HCT116 (cell line): ENCODE measurements around the gene SLC52A1. TPM values are rescaled to one million over a fixed set of nuclear protein-coding genes. Genes with fewer than 3 reads are reported as not detected.
"Not testable (repeated sequence)": the region's sequence is repeated elsewhere in the genome, so short reads cannot be mapped to it uniquely, and the experiment has no call there.

ENCODE experiments used
- ATAC-seq: fragments of 200-7000 bp; cut with Tn5 transposase; 2 replicates; pipeline ENCODE4 v1.9.1; 2020; ENCODE audit warnings: mild to moderate bottlenecking, moderate library complexity
- BruUV-seq: library from RNA; stranded (reverse); fragments of 400-500 nt; replicated peaks from 2 replicates; lab custom pipeline; 2021; lab: Mats Ljungman, UMichigan
- CTCF ChIA-PET: fragments of 300-600 bp; sonication (Branson Sonifier 250); formaldehyde crosslinking; loops from one replicate; lab custom pipeline; 2021; ENCODE audit warnings: antibody characterized with exemption; lab: Charles Lee
- POLR2A ChIA-PET: fragments of 300-600, 350-600 bp; sonication (Branson Sonifier 250); formaldehyde crosslinking; loops from one replicate; lab custom pipeline; 2021; ENCODE audit warnings: antibody characterized with exemption; lab: Charles Lee
- RAD21 ChIA-PET, 2 experiments: fragments of 300-600 bp; sonication (Branson Sonifier 250); formaldehyde crosslinking; loops; one replicate each; lab custom pipeline; 2023; ENCODE audit warnings: low total read pairs in 2 of 2; ENCODE audit not compliant: uncharacterized antibody in 2 of 2, unreplicated experiment in 2 of 2, low non-redundant PET in 1 of 2; lab: Charles Lee
- DNase-seq: peaks from one replicate; pipeline ENCODE4 v3.0.0-alpha.2; 2010; ENCODE audit warnings: low read depth, low spot score
- H2AFZ ChIP-seq: fragments of 200-600 bp; shearing (Covaris generic), sonication (generic); 2 replicates; pipeline ENCODE4 v1.6.1; 2017; ENCODE audit warnings: low read depth, mixed run types, mixed read lengths, antibody characterized with exemption, low read length; ENCODE audit not compliant: poor library complexity, severe bottlenecking
- H3K27ac ChIP-seq: 2 replicates; pipeline ENCODE4 v1.5.1; 2012; ENCODE audit warnings: low read depth, low read length
- H3K27me3 ChIP-seq: fragments of 200-600 bp; sonication (generic); 2 replicates; pipeline ENCODE4 v1.6.1; 2016; ENCODE audit warnings: mixed run types, low read length, mixed read lengths; ENCODE audit not compliant: insufficient read depth
- H3K36me3 ChIP-seq, 2 experiments: fragments of 200-500 bp in 1 of 2; fragments of 200-600 bp in 1 of 2; sonication (Bioruptor generic) in 1 of 2; sonication (generic) in 1 of 2; 2 replicates each; pipeline versions ENCODE4 v1.5.1 to v1.6.1; 2014 to 2016; ENCODE audit warnings: low read length in 2 of 2, inconsistent platforms in 1 of 2, mixed read lengths in 1 of 2, mixed run types in 1 of 2; ENCODE audit not compliant: insufficient read depth in 2 of 2, control insufficient read depth in 1 of 2
- H3K4me1 ChIP-seq, 2 experiments: fragments of 200-600 bp in 1 of 2; sonication (generic) in 1 of 2; 2 replicates each; pipeline versions ENCODE4 v1.5.1 to v1.6.1; 2012 to 2017; ENCODE audit warnings: low read length in 2 of 2, inconsistent platforms in 1 of 2, mild to moderate bottlenecking in 1 of 2, mixed read lengths in 1 of 2, mixed run types in 1 of 2, moderate library complexity in 1 of 2; ENCODE audit not compliant: insufficient read depth in 2 of 2, control insufficient read depth in 1 of 2
- H3K4me2 ChIP-seq: fragments of 200-600 bp; sonication (generic); 2 replicates; pipeline ENCODE4 v1.6.1; 2017; ENCODE audit warnings: mixed run types, low read length, mixed read lengths
- H3K4me3 ChIP-seq, 2 experiments: fragments of 200-600 bp in 1 of 2; sonication (generic) in 1 of 2; replicated peaks in 1 of 2; 2 replicates each; pipeline ENCODE4 v1.5.1; 2011 to 2016; ENCODE audit warnings: low read length in 2 of 2, control low read depth in 1 of 2, low read depth in 1 of 2, mild to moderate bottlenecking in 1 of 2, mixed read lengths in 1 of 2, mixed run types in 1 of 2
- H3K79me2 ChIP-seq: fragments of 200-600 bp; sonication (generic); 2 replicates; pipeline ENCODE4 v1.6.1; 2017; ENCODE audit warnings: mild to moderate bottlenecking, mixed run types, low read length, moderate library complexity, mixed read lengths; ENCODE audit not compliant: insufficient read depth
- H3K9ac ChIP-seq: fragments of 200-600 bp; sonication (generic); 2 replicates; pipeline ENCODE4 v1.6.1; 2016; ENCODE audit warnings: low read length, mixed read lengths
- H3K9me2 ChIP-seq: fragments of 200-600 bp; sonication (generic), shearing (Covaris generic); 2 replicates; pipeline ENCODE4 v1.6.1; 2017; ENCODE audit warnings: mixed run types, mild to moderate bottlenecking, moderate library complexity; ENCODE audit not compliant: insufficient read depth
- H3K9me3 ChIP-seq, 2 experiments: fragments of 200-500 bp in 1 of 2; fragments of 200-600 bp in 1 of 2; sonication (Bioruptor generic) in 1 of 2; sonication (generic) in 1 of 2; 2 replicates each; pipeline ENCODE4 v1.6.1; 2014 to 2017; ENCODE audit warnings: low read length in 2 of 2, mixed read lengths in 2 of 2, inconsistent platforms in 1 of 2, low read depth in 1 of 2, mild to moderate bottlenecking in 1 of 2, mixed run types in 1 of 2, moderate library complexity in 1 of 2; ENCODE audit not compliant: control insufficient read depth in 1 of 2, insufficient read depth in 1 of 2
- H4K20me1 ChIP-seq: fragments of 200-600 bp; sonication (generic), shearing (Covaris generic); 2 replicates; pipeline ENCODE4 v1.6.1; 2017; ENCODE audit warnings: mixed run types, mild to moderate bottlenecking, moderate library complexity; ENCODE audit not compliant: insufficient read depth
- CBX3 ChIP-seq: IDR thresholded peaks from 2 replicates; pipeline ENCODE4 v1.6.1; 2012; ENCODE audit warnings: low read depth
- CEBPB ChIP-seq: IDR thresholded peaks from 2 replicates; pipeline ENCODE4 v1.6.1; 2012; ENCODE audit warnings: low read depth
- EGR1 ChIP-seq: IDR thresholded peaks from 2 replicates; pipeline ENCODE4 v1.6.1; 2012; ENCODE audit warnings: low read depth
- ELF1 ChIP-seq: IDR thresholded peaks from 2 replicates; pipeline ENCODE4 v1.6.1; 2012; ENCODE audit warnings: low read depth, borderline replicate concordance
- EZH2 ChIP-seq: fragments of 200-600 bp; sonication (generic); IDR thresholded peaks from 2 replicates; pipeline ENCODE4 v1.6.1; 2017; ENCODE audit warnings: antibody characterized with exemption, mixed run types
- FOSL1 ChIP-seq: IDR thresholded peaks from 2 replicates; pipeline ENCODE4 v1.6.1; 2012; ENCODE audit warnings: low read depth
- JUND ChIP-seq: IDR thresholded peaks from 2 replicates; pipeline ENCODE4 v1.6.1; 2012
- RAD21 ChIP-seq: IDR thresholded peaks from 2 replicates; pipeline ENCODE4 v1.6.1; 2012; ENCODE audit warnings: low read depth, mild to moderate bottlenecking
- SIN3A ChIP-seq: IDR thresholded peaks from 2 replicates; pipeline ENCODE4 v1.6.1; 2012; ENCODE audit warnings: low read depth
- SP1 ChIP-seq: IDR thresholded peaks from 2 replicates; pipeline ENCODE4 v1.6.1; 2012; ENCODE audit warnings: low read depth
- SRF ChIP-seq: IDR thresholded peaks from 2 replicates; pipeline ENCODE4 v1.6.1; 2012; ENCODE audit warnings: low read depth
- TCF7L2 ChIP-seq: IDR thresholded peaks from 2 replicates; pipeline ENCODE4 v1.7.0; 2011; ENCODE audit warnings: borderline replicate concordance, inconsistent platforms; ENCODE audit not compliant: insufficient read depth, insufficient read length; ENCODE audit errors: extremely low read depth
- intact Hi-C: fragments of 100-400 bp; cut with micrococcal nuclease; formaldehyde crosslinking; loops from 2 replicates; pipeline ENCODE4 v1.10.0; 2022
- total RNA-seq: library from RNA; stranded (reverse); gene quantifications from one replicate; pipeline ENCODE4 v1.2.1, GENCODE V29; 2021; ENCODE audit not compliant: unreplicated experiment

Gene SLC52A1
- total RNA-seq, 1 experiment from 2014 or later, result not detected

- H3K9me3 ChIP-seq, H3K9ac ChIP-seq, CTCF ChIA-PET, POLR2A ChIA-PET, H3K79me2 ChIP-seq, H3K4me1 ChIP-seq, BruUV-seq, H3K27me3 ChIP-seq, H3K9me2 ChIP-seq, H3K4me2 ChIP-seq, ATAC-seq, intact Hi-C loops, DNase-seq, H2AFZ ChIP-seq, H3K27ac ChIP-seq, H4K20me1 ChIP-seq, RAD21 ChIA-PET, H3K36me3 ChIP-seq, H3K4me3 ChIP-seq: not testable (repeated sequence)
These were observed 42.0 kb upstream of the SLC52A1 start for GRCh38 chr17:5077275-5077674.

- H3K4me1 ChIP-seq, H3K79me2 ChIP-seq, ATAC-seq, H3K9me2 ChIP-seq, H3K36me3 ChIP-seq, intact Hi-C loops, H3K4me2 ChIP-seq, BruUV-seq, DNase-seq, H2AFZ ChIP-seq, H3K9me3 ChIP-seq, POLR2A ChIA-PET, CTCF ChIA-PET, H3K9ac ChIP-seq, H3K27me3 ChIP-seq, H3K27ac ChIP-seq, H4K20me1 ChIP-seq, H3K4me3 ChIP-seq: not testable (repeated sequence)
- RAD21 ChIA-PET, result interaction anchor here in 1 of 2 experiments (0.6 kb wide), 1 partner anchor 11 kb away, joined by 3 read pairs; no protein-coding TSS in a partner anchor
These were observed 40.2 kb upstream of the SLC52A1 start for GRCh38 chr17:5075472-5075871.

- no TSS peak for BruUV-seq
- no peaks in the 10 kb centered on the region for H3K9me3 ChIP-seq
- H3K36me3 ChIP-seq, result no peaks in the 10 kb centered on the region
- no peaks in the 10 kb centered on the region for H3K79me2 ChIP-seq
- POLR2A ChIA-PET, result no interaction called here
- H3K27ac ChIP-seq, result no peak overlapping the region
- DNase-seq, result no peak
- TF ChIP-seq SIN3A (no peak), JUND (no peak), EGR1 (no peak), SRF (no peak), SP1 (no peak), CBX3 (no peak), EZH2 (no peak), CEBPB (no peak), TCF7L2 (no peak), FOSL1 (no peak), RAD21 (no peak), ELF1 (no peak)
- H3K4me2 ChIP-seq, result no peak overlapping the region
- H4K20me1 ChIP-seq, result no peaks in the 10 kb centered on the region
- H3K9ac ChIP-seq, result no peak overlapping the region
- intact Hi-C loops, result no loop called here
- CTCF ChIA-PET, result no interaction called here
- H3K9me2 ChIP-seq, result no peaks in the 10 kb centered on the region
- H2AFZ ChIP-seq, result no peak overlapping the region
- H3K27me3 ChIP-seq, result no peaks in the 10 kb centered on the region
- ATAC-seq, result no peak
- no peak overlapping the region for H3K4me3 ChIP-seq
- RAD21 ChIA-PET, result no interaction called here
- H3K4me1 ChIP-seq, result no peaks in the 10 kb centered on the region
These were observed 34.5 kb upstream of the SLC52A1 start for GRCh38 chr17:5069724-5070123.
